Left ventricle myocardium inferior (tissue), 1 donor: ENCODE measurements around the gene EMID1. TPM values are rescaled to one million over a fixed set of nuclear protein-coding genes. Genes with fewer than 3 reads are reported as not detected.

Source experiments
- DNase-seq: peaks from one replicate; pipeline ENCODE4 v3.0.0-alpha.2; 2020
- H3K27ac ChIP-seq: fragments of 200-600 bp; replicated peaks from 2 replicates; pipeline ENCODE4 v1.8.0; 2021
- H3K27me3 ChIP-seq: fragments of 200-600 bp; 2 replicates; pipeline ENCODE4 v1.8.0; 2021; ENCODE audit warnings: low read depth
- H3K36me3 ChIP-seq: fragments of 200-600 bp; 2 replicates; pipeline ENCODE4 v1.8.0; 2021
- H3K4me1 ChIP-seq: fragments of 200-600 bp; 2 replicates; pipeline ENCODE4 v1.8.0; 2021
- H3K4me3 ChIP-seq: fragments of 200-600 bp; 2 replicates; pipeline ENCODE4 v1.8.0; 2021; ENCODE audit warnings: mild to moderate bottlenecking, moderate library complexity
- H3K9me3 ChIP-seq: fragments of 200-600 bp; replicated peaks from 2 replicates; pipeline ENCODE4 v1.8.0; 2021
- CTCF ChIP-seq: fragments of 200-600 bp; IDR thresholded peaks from 2 replicates; pipeline ENCODE4 v1.8.0; 2021; ENCODE audit warnings: antibody characterized with exemption, mild to moderate bottlenecking, borderline replicate concordance
- intact Hi-C: fragments of 100-400 bp; cut with micrococcal nuclease; formaldehyde crosslinking; loops from one replicate; pipeline ENCODE4 v1.11.0; 2022
- total RNA-seq: library from RNA; stranded (reverse); fragmentation: NEBNext Ultra II Directional; extraction: Animal tissue kit (Norgen Biotek cat#: 25700); gene quantifications from one replicate; pipeline ENCODE4 v1.2.1, GENCODE V29; 2021
- donor health status: DM: no; HTN: yes; CAD: no; lungs with severe emphysema.

The EMID1 gene
- total RNA-seq, 1 donor from 2014 or later = 0.74 TPM

GRCh38 chr22:29291215-29291614 lies 85.5 kb downstream of the EMID1 start:
- intact Hi-C loops = no loop called here
- no peak for TF ChIP-seq CTCF

GRCh38 chr22:29292379-29292778 lies 86.7 kb downstream of the EMID1 start:
- no peak for DNase-seq
- TF ChIP-seq CTCF = no peak
- no peaks in the 10 kb centered on the region for H3K27me3 ChIP-seq
- H3K4me1 ChIP-seq = peaks cover 6% of the 10 kb centered on the region
- H3K36me3 ChIP-seq = peaks cover 100% of the 10 kb centered on the region
- H3K27ac ChIP-seq = no peak overlapping the region
- no peaks in the 10 kb centered on the region for H3K9me3 ChIP-seq
- H3K4me3 ChIP-seq = no peak overlapping the region
- intact Hi-C loops = no loop called here

More at GRCh38 chr22:29291215-29291614, 85.5 kb downstream of the EMID1 start:
- Histone ChIP-seq H3K9me3 (no peaks in the 10 kb centered on the region), H3K4me3 (no peak overlapping the region), H3K27me3 (no peaks in the 10 kb centered on the region), H3K27ac (no peak overlapping the region), H3K36me3 (peaks cover 100% of the 10 kb centered on the region), H3K4me1 (peaks cover 6% of the 10 kb centered on the region)
- DNase-seq = no peak

- peaks cover 76% of the 10 kb centered on the region for H3K36me3 ChIP-seq
- no peak overlapping the region for H3K27ac ChIP-seq
- H3K4me3 ChIP-seq = no peak overlapping the region
- peaks cover 13% of the 10 kb centered on the region for H3K4me1 ChIP-seq
- no peak for DNase-seq
- H3K27me3 ChIP-seq = no peaks in the 10 kb centered on the region
- TF ChIP-seq CTCF = no peak
- no peaks in the 10 kb centered on the region for H3K9me3 ChIP-seq
- intact Hi-C loops = no loop called here
Measured at GRCh38 chr22:29298641-29299040, 92.9 kb downstream of the EMID1 start.

- no peak overlapping the region for H3K4me3 ChIP-seq
- peaks cover 69% of the 10 kb centered on the region for H3K36me3 ChIP-seq
- no peak overlapping the region for H3K27ac ChIP-seq
- TF ChIP-seq CTCF = no peak
- H3K9me3 ChIP-seq = no peaks in the 10 kb centered on the region
- DNase-seq = no peak
- no peaks in the 10 kb centered on the region for H3K27me3 ChIP-seq
- H3K4me1 ChIP-seq = peaks cover 13% of the 10 kb centered on the region
- intact Hi-C loops = no loop called here
Measured at GRCh38 chr22:29299136-29299900, 93.6 kb downstream of the EMID1 start.

GRCh38 chr22:29300467-29300806 lies 94.7 kb downstream of the EMID1 start:
- no peak overlapping the region for H3K27ac ChIP-seq
- H3K9me3 ChIP-seq = no peaks in the 10 kb centered on the region
- DNase-seq = no peak
- H3K4me3 ChIP-seq = no peak overlapping the region
- peaks cover 13% of the 10 kb centered on the region for H3K4me1 ChIP-seq
- intact Hi-C loops = no loop called here
- TF ChIP-seq CTCF = no peak
- no peaks in the 10 kb centered on the region for H3K27me3 ChIP-seq
- H3K36me3 ChIP-seq = peaks cover 58% of the 10 kb centered on the region
